CD4-positive, alpha-beta T cell treated with Interleukin-15 for 4 hours (primary cell): Measurements from ENCODE around the gene CNTRL.
"Not testable (repeated sequence)": the region's sequence is repeated elsewhere in the genome, so short reads cannot be mapped to it uniquely, and the experiment has no call there.

Experiments
- DNase-seq: peaks from one replicate; pipeline ENCODE4 v3.0.0-alpha.2; 2020; ENCODE audit warnings: low spot score

The CNTRL gene, protein sequence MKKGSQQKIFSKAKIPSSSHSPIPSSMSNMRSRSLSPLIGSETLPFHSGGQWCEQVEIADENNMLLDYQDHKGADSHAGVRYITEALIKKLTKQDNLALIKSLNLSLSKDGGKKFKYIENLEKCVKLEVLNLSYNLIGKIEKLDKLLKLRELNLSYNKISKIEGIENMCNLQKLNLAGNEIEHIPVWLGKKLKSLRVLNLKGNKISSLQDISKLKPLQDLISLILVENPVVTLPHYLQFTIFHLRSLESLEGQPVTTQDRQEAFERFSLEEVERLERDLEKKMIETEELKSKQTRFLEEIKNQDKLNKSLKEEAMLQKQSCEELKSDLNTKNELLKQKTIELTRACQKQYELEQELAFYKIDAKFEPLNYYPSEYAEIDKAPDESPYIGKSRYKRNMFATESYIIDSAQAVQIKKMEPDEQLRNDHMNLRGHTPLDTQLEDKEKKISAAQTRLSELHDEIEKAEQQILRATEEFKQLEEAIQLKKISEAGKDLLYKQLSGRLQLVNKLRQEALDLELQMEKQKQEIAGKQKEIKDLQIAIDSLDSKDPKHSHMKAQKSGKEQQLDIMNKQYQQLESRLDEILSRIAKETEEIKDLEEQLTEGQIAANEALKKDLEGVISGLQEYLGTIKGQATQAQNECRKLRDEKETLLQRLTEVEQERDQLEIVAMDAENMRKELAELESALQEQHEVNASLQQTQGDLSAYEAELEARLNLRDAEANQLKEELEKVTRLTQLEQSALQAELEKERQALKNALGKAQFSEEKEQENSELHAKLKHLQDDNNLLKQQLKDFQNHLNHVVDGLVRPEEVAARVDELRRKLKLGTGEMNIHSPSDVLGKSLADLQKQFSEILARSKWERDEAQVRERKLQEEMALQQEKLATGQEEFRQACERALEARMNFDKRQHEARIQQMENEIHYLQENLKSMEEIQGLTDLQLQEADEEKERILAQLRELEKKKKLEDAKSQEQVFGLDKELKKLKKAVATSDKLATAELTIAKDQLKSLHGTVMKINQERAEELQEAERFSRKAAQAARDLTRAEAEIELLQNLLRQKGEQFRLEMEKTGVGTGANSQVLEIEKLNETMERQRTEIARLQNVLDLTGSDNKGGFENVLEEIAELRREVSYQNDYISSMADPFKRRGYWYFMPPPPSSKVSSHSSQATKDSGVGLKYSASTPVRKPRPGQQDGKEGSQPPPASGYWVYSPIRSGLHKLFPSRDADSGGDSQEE (N-terminal part only)

GRCh38 chr9:121074370-121075250 lies at the start of gene CNTRL:
Gene CNTRL, plus strand, starts transcription at chr9:121074955. Its CDS starts 13,372 bp downstream, at chr9:121088327.
- peak; percentile 78 for DNase-seq

DNA sequence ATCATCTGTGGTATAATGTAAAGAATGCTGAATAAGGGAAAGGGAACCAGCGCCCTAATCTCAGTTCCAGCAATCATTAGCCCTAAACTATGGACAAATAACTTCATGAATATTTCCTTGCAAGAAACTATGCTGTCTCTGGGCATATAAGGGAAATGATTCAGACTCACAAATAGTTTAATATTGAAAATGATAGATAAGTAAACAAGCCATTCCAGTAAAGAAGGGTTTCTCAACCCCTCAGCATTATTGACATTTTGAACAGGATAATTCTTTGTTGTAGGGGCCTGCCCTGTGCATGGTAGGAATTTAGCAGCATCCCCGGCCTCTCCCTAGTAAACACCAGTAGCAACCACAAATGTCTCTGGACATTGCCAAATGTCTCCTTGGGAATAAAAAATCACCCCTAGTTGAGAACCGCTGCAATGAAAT lies 48.5 kb upstream of the CNTRL start:
- no peak for DNase-seq

GRCh38 chr9:121026768-121027167 lies 48.0 kb upstream of the CNTRL start:
- no peak for DNase-seq

DNA sequence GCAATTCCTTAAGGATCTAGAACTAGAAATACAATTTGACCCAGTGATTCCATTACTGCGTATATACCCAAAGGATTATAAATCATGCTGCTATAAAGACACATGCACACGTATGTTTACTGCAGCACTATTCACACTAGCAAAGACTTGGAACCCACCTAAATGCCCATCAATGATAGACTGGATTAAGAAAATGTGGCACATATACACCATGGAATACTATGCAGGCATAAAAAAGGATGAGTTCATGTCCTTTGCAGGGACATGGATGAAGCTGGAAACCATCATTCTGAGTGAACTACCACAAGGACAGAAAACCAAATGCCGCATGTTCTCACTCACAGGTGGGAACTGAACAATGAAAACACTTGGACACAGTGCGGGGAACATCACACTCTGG lies 46.5 kb upstream of the CNTRL start:
- not testable (repeated sequence) for DNase-seq

DNA sequence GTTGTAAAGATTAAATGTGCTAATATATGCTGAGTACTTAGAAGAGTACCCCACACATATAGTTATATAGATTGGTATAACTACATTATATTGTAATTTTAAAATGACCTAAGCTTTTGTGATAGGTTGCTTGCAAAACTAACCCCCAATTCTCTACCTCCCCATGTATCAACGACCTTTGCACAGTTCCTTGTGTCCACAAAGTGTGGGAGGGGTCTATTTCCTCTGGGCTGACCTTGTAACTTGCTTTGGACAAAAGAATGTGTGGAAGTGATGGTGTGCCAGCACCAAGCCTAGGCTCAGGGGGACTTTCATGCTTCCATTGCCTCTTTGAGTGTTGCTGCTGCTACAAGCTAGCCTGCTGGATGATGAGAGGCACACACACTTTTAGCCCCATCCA lies 45.3 kb upstream of the CNTRL start:
- DNase-seq = no peak

- DNase-seq = no peak
Measured at GRCh38 chr9:121034529-121034928, 40.2 kb upstream of the CNTRL start.

DNA sequence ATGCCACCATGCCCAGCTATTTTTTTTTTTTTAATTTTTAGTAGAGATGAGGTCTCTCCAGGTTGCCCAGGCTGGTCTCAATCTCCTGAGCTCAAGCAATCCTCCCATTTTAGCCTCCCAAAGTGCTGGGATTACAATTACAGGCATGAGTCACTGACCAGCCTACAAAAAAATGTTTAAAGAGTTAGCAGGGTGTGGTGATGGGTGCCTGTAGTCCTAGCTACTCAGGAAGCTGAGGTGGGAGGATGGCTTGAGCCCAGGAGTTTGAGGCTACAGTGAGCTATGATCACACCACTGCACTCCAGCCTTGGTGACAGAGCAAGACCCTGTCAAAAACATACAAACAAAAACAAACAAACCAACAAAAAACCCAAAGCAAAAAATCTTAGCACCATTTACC lies 39.0 kb upstream of the CNTRL start:
- not testable (repeated sequence) for DNase-seq

GRCh38 chr9:121038362-121038761 lies 36.4 kb upstream of the CNTRL start:
- no peak for DNase-seq

GRCh38 chr9:121038804-121039203 lies 36.0 kb upstream of the CNTRL start:
- no peak for DNase-seq

DNA sequence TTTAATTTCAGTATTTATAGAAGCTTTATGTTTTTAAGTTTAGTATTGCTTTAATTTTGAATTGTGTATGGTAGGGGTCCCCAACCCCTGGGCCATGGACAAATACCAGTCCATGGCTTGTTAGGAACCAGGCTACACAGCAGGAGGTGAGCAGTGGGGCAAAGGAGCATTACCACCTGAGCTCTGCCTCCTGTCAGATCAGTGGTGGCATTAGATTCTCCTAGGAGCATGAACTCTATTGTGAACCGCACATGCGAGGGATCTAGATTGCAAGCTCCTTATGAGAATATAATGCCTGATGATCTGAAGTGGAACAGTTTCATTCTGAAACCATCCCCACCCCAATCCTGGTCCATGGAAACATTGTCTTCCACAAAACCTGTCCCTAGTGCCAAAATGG lies 26.6 kb upstream of the CNTRL start:
- no peak for DNase-seq

GRCh38 chr9:121048618-121049017 lies 26.1 kb upstream of the CNTRL start:
- DNase-seq = no peak

- no peak for DNase-seq
Measured at GRCh38 chr9:121050128-121050988, 24.4 kb upstream of the CNTRL start, which contains the start of gene C5. Gene C5, minus strand, starts transcription at chr9:121050275. Its CDS starts 29 bp downstream, at chr9:121050246.

- no peak for DNase-seq
Measured at GRCh38 chr9:121053544-121053943, 21.2 kb upstream of the CNTRL start.

- no peak for DNase-seq
Measured at GRCh38 chr9:121055642-121056143, 19.1 kb upstream of the CNTRL start.

DNA sequence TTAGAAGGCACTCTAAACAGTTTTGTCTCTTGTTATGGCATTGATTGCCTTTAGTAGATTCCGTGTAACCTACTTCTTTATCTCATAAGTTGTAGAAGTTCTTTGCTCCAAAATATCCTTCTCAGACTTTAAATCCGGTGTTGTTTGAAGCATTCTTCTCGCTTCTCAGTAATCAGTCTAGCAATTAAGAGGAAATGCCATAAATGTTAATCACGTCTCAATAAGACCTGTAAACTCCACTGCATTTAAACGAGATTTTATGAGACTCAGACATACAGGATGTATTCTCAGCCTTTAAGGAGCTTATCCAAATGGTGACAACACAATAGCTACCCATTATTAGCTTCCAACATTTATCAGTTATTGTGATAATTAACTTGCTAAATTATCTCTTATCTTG lies 16.9 kb upstream of the CNTRL start:
- no peak for DNase-seq

DNA sequence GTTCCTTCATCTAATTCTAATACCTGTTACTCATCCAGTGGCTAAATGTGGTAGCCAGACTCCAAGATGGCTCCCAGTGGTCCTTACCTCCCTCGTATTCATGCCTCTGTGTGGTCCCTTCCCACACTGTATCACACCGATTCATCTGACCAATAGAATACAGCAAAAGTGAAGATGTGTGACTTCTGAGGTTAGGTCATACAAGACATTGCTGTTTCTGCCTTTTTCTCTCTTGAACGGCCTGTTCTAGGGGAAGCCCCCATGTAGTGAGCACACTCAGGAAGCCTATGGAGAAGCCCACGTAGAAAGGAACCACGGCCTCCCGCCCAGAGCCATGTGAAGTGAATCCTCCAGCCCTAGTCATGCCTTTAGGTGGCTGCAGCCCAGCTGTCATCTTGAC lies 15.2 kb upstream of the CNTRL start:
- no peak for DNase-seq

DNA sequence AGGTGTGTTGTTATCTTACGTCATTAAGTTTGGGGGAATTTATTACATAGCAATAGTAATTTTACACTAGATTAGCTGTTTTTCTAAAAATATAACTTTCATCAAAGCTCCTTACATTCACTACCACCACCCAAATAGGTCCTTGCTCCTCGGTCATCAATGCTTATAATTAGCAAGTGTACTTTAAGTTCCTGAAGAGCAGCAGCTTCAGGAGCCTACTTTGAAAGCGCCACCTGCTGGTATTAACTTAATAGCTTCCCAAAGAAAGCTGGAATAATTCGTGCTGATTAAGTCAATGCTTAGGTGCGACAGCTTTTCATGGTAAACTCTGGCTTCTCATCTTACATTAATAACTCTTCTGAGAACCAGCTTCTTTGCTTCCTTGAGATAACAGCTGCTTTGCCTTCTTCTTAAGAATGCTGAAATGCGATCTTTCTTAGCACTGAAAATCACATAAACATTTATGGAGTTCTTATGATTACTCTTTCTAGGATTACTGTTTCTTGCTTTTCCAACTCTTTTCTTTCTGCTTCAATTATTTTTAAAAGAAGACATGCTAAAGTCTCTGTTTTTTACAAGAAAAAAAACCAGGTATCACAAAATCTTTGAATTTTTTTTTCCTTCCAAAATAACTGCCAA lies 14.6 kb upstream of the CNTRL start:
- peak; percentile 66 for DNase-seq

DNA sequence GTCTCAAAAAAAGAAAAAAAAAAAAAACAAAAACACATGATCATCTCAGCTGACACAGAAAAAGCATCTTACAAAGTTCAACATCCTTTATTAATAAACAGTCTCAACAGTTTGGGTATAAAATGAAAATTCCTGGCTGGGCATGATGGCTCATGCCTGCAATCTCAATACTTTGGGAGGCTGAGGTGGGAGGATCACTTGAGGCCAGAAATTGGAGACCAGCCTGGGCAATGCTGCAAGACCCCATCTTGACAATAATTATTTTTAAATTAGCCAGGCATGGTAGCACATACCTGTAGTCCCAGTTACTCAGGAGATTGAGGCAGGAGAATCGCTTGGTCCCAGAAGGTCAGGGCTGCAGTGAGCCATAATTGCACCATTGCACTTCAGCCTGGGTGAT lies 7.9 kb upstream of the CNTRL start:
- DNase-seq = no peak

GRCh38 chr9:121067640-121068039 lies 7.1 kb upstream of the CNTRL start:
- no peak for DNase-seq

DNA sequence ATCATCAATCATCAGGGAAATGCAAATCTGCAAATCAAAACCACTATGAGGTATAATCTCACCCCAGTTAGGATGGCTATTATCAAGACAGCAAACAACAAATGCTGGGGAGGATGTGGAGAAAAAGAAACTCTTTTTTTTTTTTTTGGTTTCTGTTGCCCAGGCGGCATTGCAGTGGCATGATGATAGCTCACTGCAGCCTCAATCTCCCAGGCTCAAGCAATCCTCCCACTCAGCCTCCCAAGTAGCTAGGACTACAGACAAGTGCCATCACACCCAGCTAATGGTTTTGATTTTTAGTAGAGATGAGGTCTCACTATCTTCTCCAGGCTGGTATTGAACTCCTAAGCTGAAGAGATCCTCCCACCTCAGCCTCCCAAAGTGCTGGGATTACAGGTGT lies 5.4 kb upstream of the CNTRL start:
- no peak for DNase-seq
